ENCODE results near the gene TAGLN. TPM values are rescaled to one million over a fixed set of nuclear protein-coding genes. Genes with fewer than 3 reads are reported as not detected.

TAGLN gene
- total RNA-seq (2014; rRNA removed; shearing (Covaris generic)) = 1.8 and 2.3 TPM in 2 replicates
- polyA plus RNA-seq (2014; cell fraction: nucleus; rRNA removed) = 5.4 and 5.5 TPM in 2 replicates

DNA sequence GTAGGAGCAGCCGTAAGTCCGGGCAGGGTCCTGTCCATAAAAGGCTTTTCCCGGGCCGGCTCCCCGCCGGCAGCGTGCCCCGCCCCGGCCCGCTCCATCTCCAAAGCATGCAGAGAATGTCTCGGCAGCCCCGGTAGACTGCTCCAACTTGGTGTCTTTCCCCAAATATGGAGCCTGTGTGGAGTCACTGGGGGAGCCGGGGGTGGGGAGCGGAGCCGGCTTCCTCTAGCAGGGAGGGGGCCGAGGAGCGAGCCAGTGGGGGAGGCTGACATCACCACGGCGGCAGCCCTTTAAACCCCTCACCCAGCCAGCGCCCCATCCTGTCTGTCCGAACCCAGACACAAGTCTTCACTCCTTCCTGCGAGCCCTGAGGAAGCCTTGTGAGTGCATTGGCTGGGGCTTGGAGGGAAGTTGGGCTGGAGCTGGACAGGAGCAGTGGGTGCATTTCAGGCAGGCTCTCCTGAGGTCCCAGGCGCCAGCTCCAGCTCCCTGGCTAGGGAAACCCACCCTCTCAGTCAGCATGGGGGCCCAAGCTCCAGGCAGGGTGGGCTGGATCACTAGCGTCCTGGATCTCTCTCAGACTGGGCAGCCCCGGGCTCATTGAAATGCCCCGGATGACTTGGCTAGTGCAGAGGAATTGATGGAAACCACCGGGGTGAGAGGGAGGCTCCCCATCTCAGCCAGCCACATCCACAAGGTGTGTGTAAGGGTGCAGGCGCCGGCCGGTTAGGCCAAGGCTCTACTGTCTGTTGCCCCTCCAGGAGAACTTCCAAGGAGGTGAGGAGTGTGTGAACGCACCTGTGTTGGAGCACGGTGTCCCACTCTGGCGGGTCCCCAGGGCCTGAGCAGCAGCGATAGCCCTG, at the start of gene TAGLN:
TSS of gene TAGLN (plus strand) at position 318 of the 863 bp plus-strand sequence. CDS start 3,644 bp downstream, outside the sequence.
- no peak for DNase-seq (ENCODE audit: extremely low read depth, low read depth)

DNA sequence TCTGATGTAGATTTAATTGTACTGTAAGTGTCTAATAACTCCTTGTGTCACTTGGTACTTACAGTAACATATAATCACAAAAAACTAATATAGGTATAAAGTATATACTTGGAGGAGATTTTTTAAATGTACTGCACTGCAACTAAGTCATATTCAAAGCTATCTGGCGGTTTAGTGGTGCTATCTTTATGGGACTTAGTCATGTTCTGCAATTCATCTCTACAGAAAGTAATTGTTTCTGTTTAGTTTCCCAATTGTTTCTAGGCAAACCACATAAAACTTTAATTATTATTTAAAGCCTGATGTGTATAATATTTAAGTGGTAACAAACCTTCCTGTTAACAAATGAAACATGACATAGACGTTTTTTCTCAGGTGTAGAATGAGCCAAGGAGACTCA, 47.1 kb upstream of the TAGLN start:
- no peak for DNase-seq (ENCODE audit: extremely low read depth, low read depth)

DNA sequence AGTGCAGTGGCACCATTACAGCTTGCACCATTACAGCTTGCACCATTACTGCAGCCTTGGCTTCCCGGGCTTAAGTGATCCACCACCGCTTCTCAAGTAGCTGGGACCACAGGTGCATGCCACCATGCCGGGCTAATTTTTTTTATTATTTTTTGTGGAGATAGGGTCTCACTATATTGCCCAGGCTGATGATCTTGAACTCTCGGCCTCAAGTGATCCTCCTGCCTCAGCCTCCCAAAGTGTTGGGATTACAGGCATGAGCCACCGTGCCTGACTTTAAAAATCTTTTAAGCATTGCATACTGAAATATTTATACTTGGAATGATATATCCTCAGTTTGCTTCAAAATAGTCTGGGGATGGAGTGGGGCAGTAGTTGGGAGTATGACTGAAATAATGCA, 44.7 kb upstream of the TAGLN start:
- no peak for DNase-seq (ENCODE audit: extremely low read depth, low read depth)

DNA sequence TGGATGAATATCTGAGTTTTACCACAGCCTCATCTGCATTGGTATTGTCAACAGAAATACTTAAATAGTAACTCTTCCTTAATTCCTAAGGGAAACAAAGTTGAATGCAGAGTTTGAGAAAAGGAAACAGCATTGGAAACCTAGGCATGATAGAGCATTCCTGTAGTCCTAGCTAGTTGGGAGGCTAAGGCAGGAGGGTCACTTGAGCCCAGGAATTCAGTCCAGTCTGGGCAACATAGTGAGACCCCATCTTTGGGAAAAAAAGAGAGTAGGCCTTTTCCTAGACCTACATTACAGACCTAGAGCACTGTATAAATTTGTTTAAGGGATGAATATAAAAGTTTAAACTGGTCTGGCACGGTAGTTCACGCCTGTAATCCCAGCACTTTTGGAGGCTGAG, 41.7 kb upstream of the TAGLN start:
- DNase-seq (ENCODE audit: extremely low read depth, low read depth) = no peak

DNA sequence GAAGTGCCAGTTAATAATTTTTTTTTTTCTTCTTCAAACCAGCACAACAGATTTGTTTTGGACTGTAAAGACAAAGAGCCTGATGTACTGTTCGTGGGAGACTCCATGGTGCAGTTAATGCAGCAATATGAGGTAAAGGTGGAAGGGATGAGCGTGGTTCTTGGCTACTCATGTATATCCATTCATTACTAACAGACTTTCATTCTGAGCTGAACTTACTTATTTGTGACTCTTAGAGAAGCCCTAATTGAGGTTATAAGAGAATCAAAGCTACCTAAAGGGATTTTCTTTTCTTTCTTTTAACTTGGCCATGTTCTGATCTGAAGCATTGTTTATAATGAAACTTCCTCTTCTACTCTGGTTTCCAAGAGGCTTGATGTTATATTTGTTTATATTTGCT, 39.3 kb upstream of the TAGLN start:
- no peak for DNase-seq (ENCODE audit: extremely low read depth, low read depth)

DNA sequence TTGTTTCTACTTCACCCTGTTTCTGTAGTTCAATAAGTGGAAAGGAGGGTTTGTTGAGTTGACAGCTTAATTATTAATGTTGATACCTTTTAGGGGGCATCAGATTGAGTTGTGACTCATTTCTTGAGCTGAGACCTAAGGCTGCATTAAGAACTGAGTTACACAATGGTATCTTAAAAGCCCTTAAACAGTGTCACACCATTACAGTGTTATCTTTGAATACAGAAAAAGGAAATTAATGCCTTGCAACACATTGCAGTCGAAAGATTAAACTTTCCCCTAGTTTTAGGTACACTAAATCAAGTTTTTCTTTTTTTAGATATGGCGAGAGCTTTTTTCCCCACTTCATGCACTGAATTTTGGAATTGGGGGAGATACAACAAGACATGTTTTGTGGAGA, 38.3 kb upstream of the TAGLN start:
- no peak for DNase-seq (ENCODE audit: extremely low read depth, low read depth)

DNA sequence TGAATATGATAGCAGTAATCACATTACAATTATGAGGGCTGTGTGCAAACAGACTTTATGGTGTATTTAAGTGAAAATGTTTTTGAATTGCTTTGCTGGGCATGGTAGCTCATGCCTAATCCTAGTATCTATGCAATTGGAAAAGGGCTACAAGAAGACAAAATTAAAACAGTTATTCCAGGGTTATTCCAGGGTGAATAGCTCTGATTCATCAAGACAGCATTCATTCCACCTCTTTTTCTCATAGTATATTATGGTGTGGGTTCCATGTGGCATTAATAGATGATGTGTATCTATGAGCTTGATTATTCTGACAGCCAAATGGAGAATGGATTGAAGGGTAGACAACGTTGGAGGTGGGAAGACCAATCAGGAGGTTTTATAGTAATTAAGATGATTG, 32.7 kb upstream of the TAGLN start:
- no peak for DNase-seq (ENCODE audit: extremely low read depth, low read depth)

DNA sequence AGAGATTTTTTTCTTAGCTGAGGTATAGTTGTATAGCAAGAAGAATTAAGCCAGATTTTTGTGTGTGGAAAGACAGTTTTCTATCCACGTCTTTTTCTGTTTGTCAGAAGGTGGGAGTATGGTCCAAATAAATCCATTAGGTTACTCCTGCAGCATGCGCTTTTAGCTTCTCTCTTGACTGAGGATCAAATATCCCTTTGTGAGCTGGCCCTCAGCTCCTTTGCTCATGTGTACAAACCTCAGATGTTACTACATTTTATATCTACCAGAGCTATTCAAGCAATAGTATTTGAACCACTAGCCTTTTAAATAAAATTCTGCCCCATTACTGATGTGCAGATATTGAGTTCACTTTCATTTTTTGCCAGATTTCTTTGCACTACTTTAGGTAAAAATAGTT, 29.4 kb upstream of the TAGLN start:
- DNase-seq (ENCODE audit: extremely low read depth, low read depth) = no peak

DNA sequence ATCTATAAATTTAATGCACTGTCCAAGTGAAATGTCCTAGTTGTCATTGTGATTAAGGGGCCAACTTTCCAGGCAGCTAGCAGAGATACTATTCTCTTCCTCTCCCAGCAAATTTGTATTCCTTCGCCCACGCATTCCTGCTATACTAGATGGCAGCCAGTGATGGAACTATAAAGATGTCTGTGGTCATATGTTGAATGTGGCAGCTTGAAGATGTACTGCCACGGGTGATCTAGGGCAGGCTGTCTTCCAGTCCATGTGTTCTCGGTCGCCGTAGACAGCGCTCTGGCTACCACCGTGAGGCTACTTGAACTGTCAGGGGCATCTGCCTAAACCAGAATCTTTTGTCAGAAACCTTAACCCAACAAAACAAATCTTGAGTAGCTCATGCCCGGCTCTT, 29.0 kb upstream of the TAGLN start:
- DNase-seq (ENCODE audit: extremely low read depth, low read depth) = no peak

DNA sequence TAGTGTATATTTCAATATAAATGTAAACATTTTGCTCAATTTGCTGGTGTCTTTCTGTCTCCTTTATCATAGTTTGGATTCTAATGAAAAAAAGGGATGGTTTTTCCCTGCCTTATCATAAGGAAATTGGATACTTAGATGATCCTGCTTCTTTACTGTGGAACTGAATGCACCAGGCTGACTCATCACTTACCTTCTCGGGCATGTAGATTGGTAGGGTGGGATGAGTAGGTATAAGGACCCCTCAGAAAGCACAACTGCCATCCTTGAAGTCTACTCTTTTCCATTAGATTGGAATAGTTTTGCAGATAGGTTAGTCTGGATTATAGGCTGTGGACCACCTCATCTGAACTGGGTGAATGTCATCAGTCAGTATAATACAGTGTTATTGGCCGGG, 28.2 kb upstream of the TAGLN start:
- no peak for DNase-seq (ENCODE audit: extremely low read depth, low read depth)

DNA sequence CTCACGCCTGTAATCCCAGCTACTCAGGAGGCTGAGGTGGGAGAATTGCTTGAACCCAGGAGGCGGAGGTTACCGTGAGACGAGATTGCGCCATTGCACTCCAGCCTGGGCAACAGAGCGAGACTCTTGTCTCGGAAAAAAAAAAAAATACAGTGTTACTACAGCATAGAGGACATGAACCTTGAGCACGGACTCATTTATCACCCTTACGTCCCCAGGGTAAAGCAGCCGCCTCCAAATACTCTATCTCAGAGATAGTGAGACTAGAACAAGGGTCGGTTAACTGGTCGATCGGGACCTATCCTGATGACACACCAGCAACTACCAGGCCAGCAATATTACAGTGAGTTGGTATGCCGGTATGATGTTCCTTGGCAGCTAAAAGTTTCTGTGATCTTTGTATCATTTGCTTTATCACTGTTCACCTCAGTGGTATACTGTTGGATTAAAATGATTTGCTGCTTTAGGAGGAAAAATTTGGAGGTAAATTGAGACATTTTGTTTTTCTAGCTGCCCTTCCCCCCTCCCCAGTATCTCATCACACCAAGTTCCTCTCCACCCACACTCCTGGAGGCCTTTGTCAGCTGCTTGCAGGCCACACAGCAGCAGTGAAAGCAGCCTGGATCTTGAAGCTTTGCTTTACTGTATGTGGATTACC, 27.6 kb upstream of the TAGLN start:
- no peak for DNase-seq (ENCODE audit: extremely low read depth, low read depth)

DNA sequence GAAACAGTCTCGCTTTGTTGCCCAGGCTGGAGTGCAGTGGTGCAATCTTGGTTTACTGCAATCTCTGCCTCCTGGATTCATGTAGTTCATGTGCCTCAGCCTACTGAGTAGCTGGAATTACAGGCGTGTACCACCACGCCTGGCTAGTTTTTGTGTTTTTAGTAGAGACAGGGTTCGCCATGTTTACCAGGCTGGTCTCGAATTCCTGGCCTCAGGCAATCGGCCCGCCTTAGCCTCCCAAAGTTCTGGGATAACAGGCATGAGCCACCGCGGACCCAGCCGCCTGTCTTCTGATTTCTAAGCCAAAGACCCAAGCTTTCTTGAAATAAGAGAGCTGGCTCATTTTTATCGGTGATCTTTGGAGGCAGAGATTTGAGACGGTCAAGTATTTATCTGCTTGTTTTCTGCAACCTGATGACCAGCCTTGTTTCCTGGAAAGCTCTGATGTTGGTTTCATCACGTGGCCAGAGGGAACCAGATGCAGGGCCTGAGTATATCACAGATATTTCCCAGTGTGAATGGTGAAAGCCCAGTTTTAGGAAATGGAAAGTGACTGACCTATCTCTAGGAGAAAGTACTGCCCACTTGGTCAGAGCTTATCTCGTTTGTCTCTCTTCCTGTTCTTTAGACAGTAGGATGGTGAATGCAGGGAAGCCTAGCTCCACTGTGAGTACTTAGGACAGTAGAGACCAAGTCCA, 26.3 kb upstream of the TAGLN start:
- DNase-seq (ENCODE audit: extremely low read depth, low read depth) = no peak

DNA sequence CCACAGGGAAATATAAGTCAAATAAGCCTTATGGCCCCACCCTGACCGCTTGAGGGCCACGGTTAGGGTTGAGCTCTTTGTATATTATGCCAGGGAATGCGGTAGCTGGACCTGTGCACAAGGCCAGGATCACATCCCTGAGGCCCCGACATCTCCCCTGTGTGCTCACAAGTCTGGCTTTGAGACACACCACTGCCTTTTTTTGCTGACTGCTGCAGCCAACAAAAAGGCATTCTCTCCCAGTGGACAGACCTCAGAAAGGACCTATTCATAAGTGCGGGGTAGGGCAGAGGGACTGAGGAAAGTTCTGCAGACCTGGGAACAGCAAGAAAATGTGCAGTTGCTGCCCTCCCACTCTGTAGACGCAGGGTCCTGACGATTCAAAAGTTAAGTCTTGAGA, 24.1 kb upstream of the TAGLN start:
- no peak for DNase-seq (ENCODE audit: extremely low read depth, low read depth)

DNA sequence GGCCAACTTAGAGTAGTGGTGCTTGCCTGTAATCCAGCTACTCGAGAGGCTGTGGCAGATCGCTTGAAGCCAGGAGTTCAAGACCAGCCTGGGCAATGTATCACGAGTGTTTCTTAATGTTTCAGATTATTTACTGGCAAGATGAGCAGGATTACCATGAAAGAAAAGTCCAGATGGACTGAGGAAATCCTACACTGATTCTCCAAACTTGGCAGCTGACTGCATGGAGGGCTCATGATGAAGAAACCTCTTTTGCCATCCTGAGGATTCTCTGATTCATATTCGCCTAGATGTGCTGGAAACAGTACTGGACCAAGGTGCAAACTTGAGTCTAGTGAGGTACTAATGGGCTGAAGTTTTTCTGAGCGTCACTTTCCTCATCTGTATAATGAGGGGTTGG, 23.4 kb upstream of the TAGLN start:
- no peak for DNase-seq (ENCODE audit: extremely low read depth, low read depth)

DNA sequence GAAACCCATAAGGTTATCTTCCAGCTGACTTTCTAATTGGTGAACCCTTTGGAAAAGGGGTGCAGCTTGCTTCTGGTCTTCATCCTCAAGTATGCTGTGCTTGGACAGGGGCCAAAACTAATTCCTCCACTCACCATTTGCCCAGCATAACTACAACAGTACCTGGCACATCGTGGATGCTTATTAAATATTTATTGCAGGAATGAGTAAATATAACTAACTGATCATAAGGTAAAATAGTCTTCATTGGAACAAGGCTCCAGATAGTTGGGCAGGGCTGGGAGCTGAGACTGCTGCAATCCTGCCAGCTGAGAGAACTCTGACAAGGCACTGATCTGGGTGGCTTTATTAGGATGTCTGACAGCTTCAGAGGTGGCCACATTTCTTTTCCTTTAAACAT, 23.0 kb upstream of the TAGLN start:
- no peak for DNase-seq (ENCODE audit: extremely low read depth, low read depth)

DNA sequence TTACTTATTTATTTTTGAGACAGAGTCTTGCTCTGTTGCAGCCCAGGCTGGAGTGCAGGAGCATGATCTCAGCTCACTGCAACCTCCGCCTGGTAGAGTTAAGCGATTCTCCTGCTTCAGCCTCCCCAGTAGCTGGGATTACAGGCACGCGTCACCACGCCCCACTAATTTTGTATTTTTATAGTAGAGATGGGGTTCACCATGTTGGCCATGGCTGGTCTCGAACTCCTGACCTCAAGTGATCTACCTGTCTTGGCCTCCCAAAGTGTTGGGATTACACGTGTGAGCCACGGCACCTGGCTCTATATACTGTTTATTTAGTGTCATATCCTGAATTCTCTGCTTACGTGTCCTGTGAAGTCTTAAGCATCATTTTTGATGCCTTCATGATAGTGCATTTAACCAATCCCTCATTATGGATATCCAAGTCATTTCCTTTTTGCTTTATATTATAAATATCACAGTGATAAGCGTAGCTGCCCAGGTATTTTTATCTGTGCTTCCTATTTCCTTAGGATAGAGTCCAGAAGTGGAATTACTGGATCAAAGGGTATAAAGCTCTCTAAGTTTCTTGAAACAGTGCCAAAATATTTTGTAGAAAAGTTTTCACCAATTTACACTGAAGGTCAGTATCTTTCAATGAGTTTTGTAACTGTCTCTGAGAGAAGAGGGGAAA, 21.5 kb upstream of the TAGLN start:
- DNase-seq (ENCODE audit: extremely low read depth, low read depth) = no peak

DNA sequence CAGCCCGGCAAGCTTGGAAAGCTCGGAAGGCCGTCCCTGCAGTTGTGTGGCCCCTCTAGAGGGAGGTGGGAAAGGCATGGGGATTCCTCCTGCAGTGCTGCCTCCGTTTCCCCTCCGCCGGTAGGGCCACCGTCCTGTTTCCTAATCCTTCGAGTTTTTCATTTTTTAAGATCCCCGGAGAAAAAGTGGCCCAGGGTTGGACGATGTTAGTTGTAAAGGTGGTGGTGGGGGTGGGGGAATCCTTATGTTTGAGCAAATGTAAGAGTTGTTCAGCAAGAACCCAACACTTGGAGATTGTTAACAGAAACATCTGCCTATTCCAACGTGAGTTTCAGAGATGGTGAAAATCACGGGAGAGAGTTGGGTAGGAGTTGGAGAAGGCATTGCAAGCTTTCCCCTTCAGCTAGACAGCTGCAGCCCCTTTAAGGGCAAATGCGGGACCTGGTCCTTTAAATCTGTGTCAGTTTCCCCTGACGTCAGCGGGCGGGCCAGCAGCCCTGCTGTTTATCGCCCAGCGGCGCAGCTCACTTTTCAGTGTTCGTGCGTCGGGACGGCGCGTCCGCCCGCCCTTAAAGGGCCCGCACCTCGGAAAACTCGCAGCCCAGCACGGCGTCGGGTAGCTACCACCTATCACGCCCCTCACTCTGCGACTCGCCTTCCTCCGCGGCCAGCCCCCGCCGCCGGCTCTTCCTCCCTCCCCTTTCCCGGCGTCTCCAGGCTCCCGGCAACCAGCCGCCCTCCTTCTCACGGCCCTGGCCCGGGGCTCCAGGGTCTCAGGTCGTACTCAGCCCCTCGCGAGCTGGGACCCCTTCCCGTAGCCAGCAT, 20.7 kb upstream of the TAGLN start, which contains the start of gene SIDT2:
TSS of gene SIDT2 (plus strand) at position 534 of the 825 bp plus-strand sequence. CDS start 521 bp downstream, outside the sequence.
- DNase-seq (ENCODE audit: extremely low read depth, low read depth) = peak; percentile 78

DNA sequence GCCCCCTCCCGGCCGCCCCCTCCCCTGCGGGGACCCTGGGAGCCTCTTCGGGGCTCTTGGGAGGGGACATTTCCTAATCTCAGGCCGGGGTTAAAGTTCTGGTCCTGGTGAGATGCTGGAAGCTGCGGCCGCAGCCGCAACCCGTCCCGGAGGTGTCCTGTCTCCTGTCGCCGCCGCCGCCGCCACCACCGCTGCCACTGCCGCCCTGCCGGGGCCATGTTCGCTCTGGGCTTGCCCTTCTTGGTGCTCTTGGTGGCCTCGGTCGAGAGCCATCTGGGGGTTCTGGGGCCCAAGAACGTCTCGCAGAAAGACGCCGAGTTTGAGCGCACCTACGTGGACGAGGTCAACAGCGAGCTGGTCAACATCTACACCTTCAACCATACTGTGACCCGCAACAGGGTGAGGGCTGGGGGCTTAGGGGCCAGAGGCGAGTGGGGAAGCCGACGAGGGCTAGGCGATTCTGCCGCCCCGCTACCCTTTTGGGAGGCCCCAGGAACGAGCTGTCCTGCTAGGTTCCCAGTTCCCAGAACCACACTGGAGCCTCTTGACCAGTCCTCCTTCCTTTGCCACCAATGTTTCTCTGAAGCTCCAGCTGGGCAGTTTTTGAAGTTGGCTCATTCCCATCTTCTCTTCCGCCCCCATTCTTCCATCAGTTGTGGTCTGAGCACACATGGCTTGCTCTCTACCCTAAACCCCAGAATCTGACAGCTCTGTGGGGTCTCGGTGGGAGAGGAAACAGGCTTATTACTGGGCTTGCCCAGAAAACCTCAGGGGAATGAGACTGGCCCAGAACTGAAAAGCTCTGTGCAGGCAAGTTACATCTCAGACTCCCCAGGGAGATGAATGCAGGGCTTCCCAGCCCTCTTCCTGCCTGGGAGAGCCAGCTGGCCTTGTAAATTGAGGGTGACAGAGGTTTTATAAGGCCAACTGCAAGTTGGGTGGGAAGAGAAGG, 19.8 kb upstream of the TAGLN start:
- no peak for DNase-seq (ENCODE audit: extremely low read depth, low read depth)

DNA sequence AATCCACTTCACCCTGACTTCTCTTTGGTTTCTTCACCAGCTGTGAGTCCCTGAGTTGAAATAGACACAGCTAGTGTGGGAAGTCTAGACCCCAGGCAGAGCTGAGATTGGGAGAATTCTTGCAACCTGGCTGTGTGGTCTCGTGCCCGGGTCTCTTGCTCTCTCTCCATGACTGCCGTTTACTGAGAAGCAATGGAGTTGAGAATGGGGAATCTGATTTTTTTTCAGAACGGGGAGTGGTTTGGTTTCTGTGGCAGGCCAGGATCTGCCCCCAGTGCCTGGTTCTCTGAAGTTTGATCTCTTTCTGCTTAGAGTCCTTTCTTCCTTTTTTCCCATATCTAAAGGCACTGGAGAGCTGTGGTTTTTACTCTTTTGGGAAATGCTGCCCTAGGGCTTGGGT, 19.1 kb upstream of the TAGLN start:
- DNase-seq (ENCODE audit: extremely low read depth, low read depth) = no peak

Measured in NCI-H460 (cell line).